ENCODE results near the gene UTP25.

Gene UTP25

GRCh38 chr1:209863766-209864485 is 36.2 kb downstream of the UTP25 start:
- Histone ChIP-seq H3K4me3 (ENCODE audit: low read length) (no peak overlapping the region), H3K9ac (ENCODE audit: low read length) (no peak overlapping the region), H3K4me1 (ENCODE audit: control insufficient read depth, low read depth, low read length) (peaks cover 29% of the 10 kb centered on the region), H3K27me3 (ENCODE audit: control insufficient read depth, insufficient read depth, low read length) (peaks cover 6% of the 10 kb centered on the region), H3K9me3 (ENCODE audit: control insufficient read depth, low read depth, low read length) (no peaks in the 10 kb centered on the region), H3K36me3 (ENCODE audit: control insufficient read depth, low read depth, low read length) (no peaks in the 10 kb centered on the region), H3K27ac (ENCODE audit: low read length) (no peak overlapping the region)

GRCh38 chr1:209866201-209866600 is 38.4 kb downstream of the UTP25 start:
- H3K4me1 ChIP-seq (ENCODE audit: control insufficient read depth, low read depth, low read length): peaks cover 26% of the 10 kb centered on the region
- H3K27me3 ChIP-seq (ENCODE audit: control insufficient read depth, insufficient read depth, low read length): peaks cover 6% of the 10 kb centered on the region
- no peak overlapping the region for H3K9ac ChIP-seq (ENCODE audit: low read length)
- no peak overlapping the region for H3K27ac ChIP-seq (ENCODE audit: low read length)
- H3K36me3 ChIP-seq (ENCODE audit: control insufficient read depth, low read depth, low read length): no peaks in the 10 kb centered on the region
- no peaks in the 10 kb centered on the region for H3K9me3 ChIP-seq (ENCODE audit: control insufficient read depth, low read depth, low read length)
- no peak overlapping the region for H3K4me3 ChIP-seq (ENCODE audit: low read length)

- H3K4me3 ChIP-seq (ENCODE audit: low read length): no peak overlapping the region
- H3K36me3 ChIP-seq (ENCODE audit: control insufficient read depth, low read depth, low read length): no peaks in the 10 kb centered on the region
- no peaks in the 10 kb centered on the region for H3K9me3 ChIP-seq (ENCODE audit: control insufficient read depth, low read depth, low read length)
- no peak overlapping the region for H3K9ac ChIP-seq (ENCODE audit: low read length)
- H3K4me1 ChIP-seq (ENCODE audit: control insufficient read depth, low read depth, low read length): no peaks in the 10 kb centered on the region
- no peaks in the 10 kb centered on the region for H3K27me3 ChIP-seq (ENCODE audit: control insufficient read depth, insufficient read depth, low read length)
- H3K27ac ChIP-seq (ENCODE audit: low read length): no peak overlapping the region
These were observed 41.7 kb downstream of the UTP25 start for GRCh38 chr1:209869291-209870149.

GRCh38 chr1:209870151-209870831 is 42.5 kb downstream of the UTP25 start:
- peaks cover under 1% of the 10 kb centered on the region for H3K4me1 ChIP-seq (ENCODE audit: control insufficient read depth, low read depth, low read length)
- no peaks in the 10 kb centered on the region for H3K27me3 ChIP-seq (ENCODE audit: control insufficient read depth, insufficient read depth, low read length)
- H3K27ac ChIP-seq (ENCODE audit: low read length): no peak overlapping the region

GRCh38 chr1:209871006-209871405 is 43.2 kb downstream of the UTP25 start:
- Histone ChIP-seq H3K27me3 (ENCODE audit: control insufficient read depth, insufficient read depth, low read length) (no peaks in the 10 kb centered on the region), H3K9ac (ENCODE audit: low read length) (no peak overlapping the region), H3K27ac (ENCODE audit: low read length) (no peak overlapping the region), H3K4me3 (ENCODE audit: low read length) (no peak overlapping the region), H3K4me1 (ENCODE audit: control insufficient read depth, low read depth, low read length) (peaks cover 3% of the 10 kb centered on the region), H3K9me3 (ENCODE audit: control insufficient read depth, low read depth, low read length) (no peaks in the 10 kb centered on the region), H3K36me3 (ENCODE audit: control insufficient read depth, low read depth, low read length) (no peaks in the 10 kb centered on the region)

More at GRCh38 chr1:209870151-209870831, 42.5 kb downstream of the UTP25 start:
- no peak overlapping the region for H3K9ac ChIP-seq (ENCODE audit: low read length)
- no peaks in the 10 kb centered on the region for H3K9me3 ChIP-seq (ENCODE audit: control insufficient read depth, low read depth, low read length)
- no peak overlapping the region for H3K4me3 ChIP-seq (ENCODE audit: low read length)
- no peaks in the 10 kb centered on the region for H3K36me3 ChIP-seq (ENCODE audit: control insufficient read depth, low read depth, low read length)

- Histone ChIP-seq H3K9me3 (ENCODE audit: control insufficient read depth, low read depth, low read length) (no peaks in the 10 kb centered on the region), H3K27me3 (ENCODE audit: control insufficient read depth, insufficient read depth, low read length) (no peaks in the 10 kb centered on the region), H3K36me3 (ENCODE audit: control insufficient read depth, low read depth, low read length) (no peaks in the 10 kb centered on the region), H3K9ac (ENCODE audit: low read length) (no peak overlapping the region), H3K4me3 (ENCODE audit: low read length) (no peak overlapping the region), H3K4me1 (ENCODE audit: control insufficient read depth, low read depth, low read length) (peaks cover 3% of the 10 kb centered on the region), H3K27ac (ENCODE audit: low read length) (no peak overlapping the region)
These were observed 43.7 kb downstream of the UTP25 start for GRCh38 chr1:209871430-209871829.

GRCh38 chr1:209873067-209873799 is 45.5 kb downstream of the UTP25 start:
- Histone ChIP-seq H3K27me3 (ENCODE audit: control insufficient read depth, insufficient read depth, low read length) (no peaks in the 10 kb centered on the region), H3K4me3 (ENCODE audit: low read length) (no peak overlapping the region), H3K4me1 (ENCODE audit: control insufficient read depth, low read depth, low read length) (peaks cover 3% of the 10 kb centered on the region), H3K9ac (ENCODE audit: low read length) (no peak overlapping the region), H3K9me3 (ENCODE audit: control insufficient read depth, low read depth, low read length) (no peaks in the 10 kb centered on the region), H3K36me3 (ENCODE audit: control insufficient read depth, low read depth, low read length) (no peaks in the 10 kb centered on the region), H3K27ac (ENCODE audit: low read length) (no peak overlapping the region)

GRCh38 chr1:209875515-209875914 is 47.7 kb downstream of the UTP25 start:
- Histone ChIP-seq H3K27me3 (ENCODE audit: control insufficient read depth, insufficient read depth, low read length) (no peaks in the 10 kb centered on the region), H3K4me1 (ENCODE audit: control insufficient read depth, low read depth, low read length) (peaks cover 3% of the 10 kb centered on the region), H3K36me3 (ENCODE audit: control insufficient read depth, low read depth, low read length) (no peaks in the 10 kb centered on the region), H3K9me3 (ENCODE audit: control insufficient read depth, low read depth, low read length) (no peaks in the 10 kb centered on the region), H3K9ac (ENCODE audit: low read length) (no peak overlapping the region), H3K27ac (ENCODE audit: low read length) (no peak overlapping the region), H3K4me3 (ENCODE audit: low read length) (no peak overlapping the region)

- Histone ChIP-seq H3K9me3 (ENCODE audit: control insufficient read depth, low read depth, low read length) (no peaks in the 10 kb centered on the region), H3K4me3 (ENCODE audit: low read length) (no peak overlapping the region), H3K36me3 (ENCODE audit: control insufficient read depth, low read depth, low read length) (no peaks in the 10 kb centered on the region), H3K27me3 (ENCODE audit: control insufficient read depth, insufficient read depth, low read length) (no peaks in the 10 kb centered on the region), H3K9ac (ENCODE audit: low read length) (no peak overlapping the region), H3K27ac (ENCODE audit: low read length) (no peak overlapping the region), H3K4me1 (ENCODE audit: control insufficient read depth, low read depth, low read length) (peaks cover 3% of the 10 kb centered on the region)
These were observed 48.5 kb downstream of the UTP25 start for GRCh38 chr1:209876078-209876800.

- Histone ChIP-seq H3K9ac (ENCODE audit: low read length) (no peak overlapping the region), H3K27me3 (ENCODE audit: control insufficient read depth, insufficient read depth, low read length) (no peaks in the 10 kb centered on the region), H3K4me1 (ENCODE audit: control insufficient read depth, low read depth, low read length) (peaks cover 3% of the 10 kb centered on the region), H3K27ac (ENCODE audit: low read length) (no peak overlapping the region), H3K4me3 (ENCODE audit: low read length) (no peak overlapping the region), H3K36me3 (ENCODE audit: control insufficient read depth, low read depth, low read length) (no peaks in the 10 kb centered on the region), H3K9me3 (ENCODE audit: control insufficient read depth, low read depth, low read length) (no peaks in the 10 kb centered on the region)
These were observed 49.5 kb downstream of the UTP25 start for GRCh38 chr1:209877087-209877764.

Data from iPS-18a (cell line).